CMK (cell line): ENCODE measurements around the gene LDLRAD2.
A peak's percentile ranks its signal among the peaks of the same experiment; 100 is the strongest.

Source experiments
- DNase-seq: peaks from one replicate; pipeline ENCODE4 v3.0.0-alpha.2; 2010; ENCODE audit warnings: low read depth

Gene LDLRAD2

GRCh38 chr1:21843996-21844395 is 31.9 kb downstream of the LDLRAD2 start:
- no peak for DNase-seq

DNA sequence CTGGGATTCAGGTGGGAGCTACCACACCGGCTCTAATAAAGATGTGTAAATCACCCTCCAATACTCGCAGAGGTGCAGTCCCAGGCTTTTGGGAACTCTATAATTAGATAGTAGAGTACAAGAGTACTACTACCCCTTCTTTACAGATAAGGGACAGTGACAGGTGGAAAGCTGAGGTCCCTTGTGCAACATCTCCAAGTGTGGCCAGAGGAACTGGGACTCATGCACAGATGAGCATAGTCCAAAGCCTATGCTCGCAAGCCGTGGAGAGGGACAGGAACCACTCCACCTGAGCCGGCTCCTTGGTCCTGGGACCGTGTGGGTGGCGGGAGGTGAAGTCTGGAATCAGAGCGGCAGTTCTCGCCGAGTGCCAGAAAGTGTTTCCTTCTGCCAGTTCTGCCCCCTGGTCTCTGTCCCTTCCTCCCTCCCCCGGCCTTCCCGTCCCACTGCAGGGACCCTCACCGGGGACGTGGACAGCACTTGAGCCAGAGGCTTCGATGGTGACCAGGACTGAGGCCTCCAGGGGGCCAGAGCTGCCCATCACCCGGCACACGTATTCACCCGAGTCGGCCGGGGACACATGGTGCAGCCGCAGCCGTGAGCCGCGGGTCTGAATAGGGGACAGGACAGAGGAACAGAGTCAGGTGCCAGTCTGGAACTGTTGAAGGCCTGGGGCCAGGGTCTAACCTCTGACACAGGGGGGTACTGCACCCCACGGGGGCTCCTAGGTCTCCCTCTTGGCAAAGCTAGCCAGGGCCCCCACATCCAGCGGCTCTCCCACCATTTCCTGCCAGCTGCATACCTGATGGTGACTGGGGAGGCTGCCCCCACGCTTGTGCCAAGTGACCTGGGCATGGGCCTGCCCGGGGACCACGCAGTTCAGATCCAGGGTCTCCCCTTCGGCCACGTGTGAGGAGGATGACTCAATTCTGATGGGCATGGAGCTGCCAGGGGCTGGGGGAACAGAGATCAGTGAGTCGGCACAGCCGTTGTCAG is 33.9 kb downstream of the LDLRAD2 start:
- no peak for DNase-seq

DNA sequence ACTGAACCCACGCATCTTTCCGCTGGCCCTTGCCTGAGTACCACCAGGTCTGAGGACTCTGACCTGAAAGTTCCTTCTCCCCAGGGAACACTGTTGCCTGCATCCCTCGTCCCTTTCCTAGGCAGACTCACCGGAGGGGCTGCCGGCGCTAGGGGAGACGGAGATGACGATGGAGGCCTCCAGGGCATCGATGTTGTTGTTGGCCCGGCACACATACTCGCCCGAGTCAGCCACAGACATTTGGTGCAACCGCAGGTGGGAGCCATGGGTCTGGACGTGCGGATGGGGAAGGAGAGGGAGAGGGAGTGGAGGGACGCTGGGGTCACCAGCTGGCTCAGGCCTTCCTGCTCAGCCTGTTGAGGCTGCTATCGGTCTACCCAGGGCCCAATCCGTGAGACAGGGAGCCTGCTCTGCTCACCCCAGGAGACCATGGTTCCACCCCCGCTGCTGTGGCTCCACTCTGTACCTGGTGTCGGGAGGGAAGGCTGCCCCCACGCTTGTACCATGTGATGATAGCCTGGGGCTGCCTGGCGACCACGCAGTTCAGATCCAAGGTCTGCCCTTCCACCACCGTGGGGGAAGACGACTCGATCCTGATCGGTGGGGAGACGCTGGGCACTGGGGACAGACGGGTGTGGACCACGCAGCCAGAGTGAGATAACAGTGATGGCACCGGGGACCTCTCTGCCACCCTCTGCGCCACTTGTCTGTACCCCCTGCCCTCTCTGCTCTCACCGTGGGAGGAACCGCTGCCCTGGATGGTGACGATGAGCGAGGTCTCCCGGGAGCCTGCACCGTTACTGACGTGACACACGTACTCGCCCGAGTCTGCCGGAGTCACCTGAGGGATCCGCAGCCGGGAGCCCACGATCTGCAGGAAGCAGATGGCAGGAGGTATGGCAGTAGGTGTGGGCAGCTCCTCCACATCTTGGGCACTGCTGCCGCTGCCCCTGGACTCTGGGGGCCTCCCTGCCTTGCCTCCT is 35.4 kb downstream of the LDLRAD2 start:
- no peak for DNase-seq

DNA sequence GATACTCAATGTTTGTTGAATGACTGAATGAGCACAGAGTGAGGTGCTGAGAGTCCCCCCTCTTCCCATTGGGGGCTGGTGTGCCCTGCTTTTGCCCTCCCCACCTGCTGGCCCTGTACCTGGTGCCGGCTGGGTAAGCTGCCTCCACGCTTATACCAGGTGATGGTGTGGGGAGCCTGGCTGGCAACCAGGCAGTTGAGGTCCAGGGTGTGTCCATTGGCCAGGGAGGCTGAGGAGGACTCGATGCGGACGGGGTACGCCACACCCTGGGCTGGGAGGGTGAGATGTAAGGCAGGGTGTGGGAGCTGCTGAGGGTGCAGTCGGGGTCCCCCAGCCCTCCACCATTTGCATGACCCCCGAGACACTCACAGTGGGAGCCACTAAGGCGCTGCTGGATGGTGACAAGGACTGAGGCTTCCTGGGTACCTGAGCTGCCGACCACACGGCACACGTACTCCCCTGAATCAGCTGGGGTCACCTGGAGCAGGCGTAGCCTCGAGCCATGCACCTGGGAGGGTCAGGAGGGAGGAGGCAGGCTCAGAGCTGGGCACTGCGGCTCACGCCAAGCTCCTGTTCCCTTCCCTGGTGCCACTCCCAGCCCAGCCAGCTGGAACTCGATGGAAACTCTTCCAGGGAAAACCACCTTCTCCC is 36.6 kb downstream of the LDLRAD2 start:
- no peak for DNase-seq

GRCh38 chr1:21849909-21850576 is 38.0 kb downstream of the LDLRAD2 start:
- DNase-seq = no peak

DNA sequence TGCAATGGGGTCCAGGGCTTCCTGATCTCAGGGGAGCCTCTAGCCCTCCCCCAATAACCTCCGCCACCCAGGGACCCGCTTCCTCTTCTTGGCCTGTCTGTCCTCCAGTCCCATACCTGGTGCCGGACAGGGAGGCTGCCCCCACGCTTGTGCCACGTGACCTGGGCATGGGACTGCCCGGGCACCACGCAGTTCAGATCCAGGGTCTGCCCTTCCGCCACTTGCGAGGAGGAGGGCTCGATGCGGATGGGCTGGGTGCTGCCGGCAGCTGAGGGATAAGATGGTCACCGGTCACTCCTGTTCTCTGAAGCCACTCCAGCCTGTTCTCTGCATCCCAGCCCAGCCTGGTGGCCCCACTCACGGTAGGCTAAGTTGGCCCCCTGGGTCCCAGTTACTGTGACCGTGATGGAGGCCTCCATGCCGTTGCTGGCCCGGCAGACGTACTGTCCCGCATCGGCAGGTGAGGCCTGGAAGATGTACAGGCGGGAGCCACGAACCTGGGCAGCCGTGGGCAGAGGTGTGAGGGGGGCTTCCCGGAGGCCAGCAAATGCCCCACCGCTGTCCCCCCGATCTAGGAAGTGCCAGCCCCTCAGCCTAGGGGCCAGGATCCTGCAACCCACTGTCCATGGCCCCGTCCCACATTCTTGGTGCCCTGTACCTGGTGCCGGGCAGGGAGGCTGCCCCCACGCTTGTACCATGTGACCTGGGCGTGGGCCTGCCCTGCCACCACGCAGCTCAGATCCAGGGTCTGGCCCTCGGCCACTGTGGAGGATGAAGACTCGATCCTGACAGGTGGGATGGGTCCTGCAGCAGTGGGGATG is 39.6 kb downstream of the LDLRAD2 start:
- no peak for DNase-seq

GRCh38 chr1:21852282-21853130 is 40.4 kb downstream of the LDLRAD2 start:
- DNase-seq = peak; percentile 83

GRCh38 chr1:21853131-21853427 is 41.0 kb downstream of the LDLRAD2 start:
- peak; percentile 67 for DNase-seq

- DNase-seq = no peak
Observed at GRCh38 chr1:21854090-21854750, 42.2 kb downstream of the LDLRAD2 start.

DNA sequence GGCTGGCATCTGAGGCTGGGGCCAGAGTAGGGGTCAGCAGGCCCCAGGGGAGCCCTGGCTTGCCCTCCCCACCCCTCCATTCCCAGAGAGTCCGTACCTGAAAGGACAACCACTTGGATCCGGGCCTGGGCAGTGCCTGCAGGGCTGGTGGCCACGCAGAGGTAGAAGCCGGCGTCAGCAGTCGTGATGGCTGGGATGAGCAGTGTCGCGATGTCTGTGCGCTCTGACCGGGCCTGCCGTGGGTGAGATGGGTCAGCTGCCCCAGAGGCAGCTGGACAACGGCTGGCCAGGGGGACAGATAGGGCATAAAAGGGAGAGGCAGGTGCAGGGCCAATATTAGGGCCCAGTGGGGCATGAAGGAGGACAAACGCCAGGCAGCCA is 42.7 kb downstream of the LDLRAD2 start:
- no peak for DNase-seq

DNA sequence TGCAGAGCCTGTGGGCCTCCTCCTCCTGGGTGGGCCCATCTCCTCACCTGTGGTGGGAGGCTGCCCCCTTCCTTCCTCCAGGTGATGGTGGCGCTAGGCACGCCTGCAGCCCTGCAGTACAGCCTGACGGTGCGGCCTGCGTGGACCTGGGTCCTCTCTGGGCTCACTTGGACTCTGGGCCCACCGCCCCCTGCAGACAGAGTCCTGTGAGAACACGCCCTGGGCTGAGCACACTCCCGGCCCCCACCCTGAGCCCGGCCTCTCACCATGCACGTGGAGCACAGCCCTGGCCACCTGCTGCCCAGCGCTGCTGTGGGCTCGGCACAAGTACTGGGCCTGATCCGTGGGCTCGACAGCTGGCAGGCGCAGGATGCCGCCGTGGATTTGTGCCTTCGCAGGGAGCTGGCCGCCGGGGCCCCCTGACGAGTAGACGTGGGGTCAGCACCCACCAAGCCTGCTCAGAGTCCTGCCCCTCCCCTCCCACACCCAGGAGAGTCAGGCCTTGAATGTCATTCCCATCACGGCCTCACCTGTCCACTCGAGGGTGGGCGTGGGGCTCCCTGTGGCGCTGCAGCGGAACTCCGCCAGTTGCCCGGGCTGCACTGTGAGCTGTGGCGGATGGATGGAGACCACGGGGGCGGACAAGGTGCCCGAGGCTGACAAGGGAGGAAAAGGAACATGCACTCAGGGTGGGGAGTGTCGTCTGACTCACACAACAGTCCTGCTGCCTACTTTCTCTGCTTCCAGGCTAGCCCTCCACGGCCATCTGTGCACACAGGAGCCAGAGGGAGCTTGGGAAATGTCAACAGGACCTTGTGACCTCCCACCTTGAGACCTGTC is 43.4 kb downstream of the LDLRAD2 start:
- DNase-seq = no peak

DNA sequence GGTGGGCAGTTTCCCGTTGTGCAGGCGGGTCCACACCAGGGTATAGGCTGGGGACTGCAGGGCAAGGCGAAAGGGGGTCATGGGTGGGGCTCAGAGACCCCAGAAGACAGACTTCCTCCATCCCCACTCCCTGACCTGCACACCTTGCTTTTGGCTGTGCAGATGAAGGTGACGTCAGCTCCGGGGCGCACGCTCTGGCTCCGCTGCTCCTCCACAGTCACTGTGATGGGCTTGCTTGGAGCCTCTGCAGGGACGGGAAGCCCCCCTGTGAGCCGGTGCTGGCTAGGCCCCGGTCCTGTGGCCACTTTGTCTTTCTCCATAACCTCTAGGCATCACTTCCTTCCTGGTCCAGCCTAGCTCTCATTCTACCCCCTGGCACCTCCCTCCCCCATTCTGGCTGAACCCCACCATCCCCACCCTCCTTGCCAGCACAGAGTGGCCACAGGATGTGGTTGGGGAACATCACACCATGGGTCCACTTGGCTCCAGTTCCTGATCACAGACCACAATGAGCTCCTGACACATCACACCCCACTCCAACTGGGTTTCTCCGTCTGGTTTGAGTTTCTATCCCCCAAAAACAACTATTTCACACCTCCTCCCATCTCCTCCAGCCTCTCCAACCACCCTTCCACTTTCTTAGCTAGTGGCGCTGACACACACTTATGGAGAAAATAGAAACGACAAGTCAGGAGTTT is 45.2 kb downstream of the LDLRAD2 start:
- peak; percentile 95 for DNase-seq

DNA sequence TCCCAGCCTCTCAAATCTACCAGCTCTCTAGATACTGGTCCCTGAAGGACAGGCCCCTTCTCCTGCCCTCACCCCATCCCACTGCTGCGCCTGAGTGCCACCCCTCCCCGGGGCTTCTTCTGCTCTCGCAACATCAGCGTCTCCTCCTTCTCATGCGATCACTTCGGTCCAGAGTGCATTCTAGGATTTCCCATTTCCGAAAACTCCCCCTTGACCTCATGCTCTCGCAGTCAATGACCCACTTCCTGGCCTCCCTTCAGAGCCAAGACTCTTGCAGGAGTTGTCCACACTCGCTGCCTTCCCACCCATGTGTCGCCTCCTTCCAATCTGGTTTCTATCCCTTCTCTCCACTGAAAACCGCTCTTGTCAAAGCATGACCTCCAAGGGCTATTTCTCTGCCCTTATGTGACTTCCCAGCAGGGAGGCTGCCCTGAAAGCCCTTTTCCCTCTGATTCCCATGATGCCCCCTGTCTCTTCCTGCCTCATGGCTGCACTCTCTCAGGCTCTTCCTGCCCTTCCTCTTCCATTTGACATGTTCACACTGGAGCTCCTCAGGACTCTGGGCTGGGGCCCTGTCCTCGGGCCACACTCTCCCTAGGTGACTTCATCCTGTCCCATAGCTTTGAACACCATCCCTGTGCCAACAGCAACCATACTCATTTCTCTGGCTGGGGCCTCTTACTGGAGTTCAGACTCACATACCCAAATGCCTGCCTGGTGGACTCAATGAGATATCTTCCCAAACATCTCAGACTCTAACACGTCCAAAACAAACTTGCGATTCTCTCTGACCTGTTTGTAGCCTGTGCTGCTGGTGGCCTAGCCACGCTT is 46.0 kb downstream of the LDLRAD2 start:
- no peak for DNase-seq

DNA sequence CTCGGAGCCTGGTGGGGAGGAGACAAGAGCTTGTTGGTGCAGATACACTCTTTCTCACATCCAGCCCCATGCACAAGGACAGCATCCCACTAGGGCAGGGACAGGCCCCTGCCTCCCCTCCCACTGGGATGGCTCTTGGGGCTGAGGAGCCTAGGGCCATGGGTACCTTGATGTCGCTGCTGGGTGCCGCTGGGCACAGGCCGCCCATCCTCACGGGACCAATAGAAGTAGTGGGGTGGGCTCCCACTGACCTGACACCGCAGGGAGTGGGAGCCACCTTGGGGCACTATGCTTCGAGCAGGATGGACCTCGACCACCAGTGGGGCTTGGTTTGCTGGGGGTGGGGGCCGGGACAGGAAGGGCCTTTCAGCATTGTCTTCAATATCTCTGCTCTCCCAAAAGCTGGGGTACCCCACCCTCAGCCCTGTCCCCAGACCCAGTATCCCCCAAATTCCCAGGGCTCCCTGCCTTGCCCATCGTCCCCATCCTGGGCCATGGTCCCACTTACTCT is 47.7 kb downstream of the LDLRAD2 start:
- DNase-seq = no peak

GRCh38 chr1:21860971-21861370 is 48.9 kb downstream of the LDLRAD2 start:
- DNase-seq = no peak

- DNase-seq = no peak
Observed at GRCh38 chr1:21861602-21862429, 49.8 kb downstream of the LDLRAD2 start.
